Psoas muscle (tissue), 8 donors: Measurements from ENCODE around the gene WDR93. TPM values are rescaled to one million over a fixed set of nuclear protein-coding genes. Genes with fewer than 3 reads are reported as not detected.

Experiments
- ATAC-seq, 4 donors: fragments of 200-7000 bp; cut with Tn5 transposase; one replicate each; pipeline ENCODE4 v1.9.1; 2020; ENCODE audit warnings: moderate library complexity in 3 of 4, mild to moderate bottlenecking in 2 of 4
- DNase-seq, 2 donors: peaks; one replicate each; pipeline ENCODE4 v3.0.0-alpha.2; 2020
- H3K27ac ChIP-seq: fragments of 200-600 bp; one replicate; pipeline ENCODE4 v1.8.0; 2022
- H3K27me3 ChIP-seq, 3 donors: fragments of 200-600 bp in 1 of 3; one replicate each; pipeline versions ENCODE4 v1.6.1 to v1.8.0; 2013 to 2022; ENCODE audit warnings: low read length in 2 of 3, mild to moderate bottlenecking in 2 of 3, moderate library complexity in 1 of 3; ENCODE audit not compliant: insufficient read depth in 3 of 3
- H3K36me3 ChIP-seq, 2 donors: fragments of 200-600 bp in 1 of 2; one replicate each; pipeline versions ENCODE4 v1.6.1 to v1.8.0; 2013 to 2022; ENCODE audit warnings: low read depth in 1 of 2, mild to moderate bottlenecking in 1 of 2, moderate library complexity in 1 of 2; ENCODE audit not compliant: insufficient read depth in 1 of 2
- H3K4me1 ChIP-seq: fragments of 200-600 bp; one replicate; pipeline ENCODE4 v1.8.0; 2022
- H3K4me3 ChIP-seq: fragments of 200-600 bp; one replicate; pipeline ENCODE4 v1.8.0; 2022; ENCODE audit warnings: mild to moderate bottlenecking
- H3K9me3 ChIP-seq: fragments of 200-600 bp; one replicate; pipeline ENCODE4 v1.8.0; 2022
- CTCF ChIP-seq: fragments of 200-600 bp; IDR thresholded peaks from one replicate; pipeline ENCODE4 v1.8.0; 2022; ENCODE audit warnings: antibody characterized with exemption
- WGBS, 3 donors: extraction: QIAGEN DNeasy Blood & Tissue Kit; methylation state at CpG; one replicate each; pipeline versions ENCODE4 v1.1.6 to v1.1.7; 2013; 5-methylcytosine and 5-hydroxymethylcytosine counted together
- intact Hi-C, 2 donors: fragments of 100-400 bp; cut with DNase I; formaldehyde crosslinking; loops; one replicate each; pipeline versions ENCODE4 v1.11.0 to v1.14.2; 2022
- polyA plus RNA-seq, 3 donors: library from polyadenylated mRNA; stranded (reverse); fragments of 200-250 nt; gene quantifications; one replicate each; pipeline ENCODE4 v1.2.3, GENCODE V29; 2013
- total RNA-seq, 4 donors: library from RNA; stranded (reverse); fragmentation: NEBNext Ultra II Directional in 2 of 4; extraction: Animal tissue kit (Norgen Biotek cat#: 25700) in 2 of 4; gene quantifications; one replicate each; pipeline versions ENCODE4 v1.2.1 to v1.2.4, GENCODE V29; 2021 to 2023
- donor health status: healthy with polysubstance abuse.
- donor health status: DM: no; HTN: no; CAD: no; lungs with moderate emphysema.
- donor health status: Bipolar disorder and iron deficiency.
- donor health status: healthy.
- donor health status: DM: yes; HTN: yes; CAD: no.
- donor health status: DM: no; HTN: no; CAD: no.
- donor health status: DM: no; HTN: no; CAD: no.
- donor health status: DM: yes; HTN: yes; CAD: no.

WDR93 gene
- total and polyA plus RNA-seq, 7 donors: 0.03 TPM; not detected in 6

- peak overlapping the region; percentile 82 for H3K4me3 ChIP-seq
- WGBS, 3 donors: 3 to 7% (median 3%) methylated on average over 33 to 41 of the region's 41 CpGs
- ATAC-seq (peak; percentile 29 to 55 (median 39)), DNase-seq (peak in 1 of 2 donors; percentile 35)
- intact Hi-C loops: loop anchor here (10.0 kb wide), 2 partner anchors 345 to 475 kb away; no protein-coding TSS in a partner anchor
- H3K27me3 ChIP-seq: peaks cover 0 to 3% (median 0%) of the 10 kb centered on the region in 3 donors
- no peaks in the 10 kb centered on the region for H3K36me3 ChIP-seq
- TF ChIP-seq CTCF: no peak
- H3K27ac ChIP-seq: peak overlapping the region; percentile 85
- peaks cover 6% of the 10 kb centered on the region for H3K4me1 ChIP-seq
- H3K9me3 ChIP-seq: no peaks in the 10 kb centered on the region
These were observed 59.4 kb downstream of the WDR93 start for GRCh38 chr15:89749951-89750559.

- DNase-seq: peak; percentile 92 to 97
- Histone ChIP-seq H3K36me3 (no peaks in the 10 kb centered on the region), H3K27ac (peak within 1 kb of the TSS; percentile 85), H3K27me3 (peaks cover 0 to 3% (median 0%) of the 10 kb centered on the region in 3 donors), H3K9me3 (no peaks in the 10 kb centered on the region), H3K4me1 (peaks cover 6% of the 10 kb centered on the region), H3K4me3 (peak within 1 kb of the TSS; percentile 82)
- intact Hi-C loops: no loop called here
- 3 to 7% (median 4%) methylated on average over 63 to 114 of the region's 114 CpGs for WGBS, 3 donors
- peak; percentile 74 for TF ChIP-seq CTCF
- peak; percentile 96 to 98 (median 98) for ATAC-seq
These were observed 60.2 kb downstream of the WDR93 start, which contains the start of gene MESP1 for GRCh38 chr15:89750560-89751542. Gene MESP1, minus strand, starts transcription at chr15:89751249. Its CDS starts 18 bp downstream, at chr15:89751231.

- Histone ChIP-seq H3K9me3 (no peaks in the 10 kb centered on the region), H3K4me1 (peaks cover 6% of the 10 kb centered on the region), H3K27ac (no peak overlapping the region), H3K4me3 (peak overlapping the region; percentile 82), H3K36me3 (no peaks in the 10 kb centered on the region), H3K27me3 (peaks cover 0 to 3% (median 0%) of the 10 kb centered on the region in 3 donors)
- intact Hi-C loops: no loop called here
- no peak for DNase-seq
- no peak for ATAC-seq
- WGBS, 3 donors: 90 to 95% (median 95%) methylated on average over 5 of the region's 5 CpGs
- TF ChIP-seq CTCF: no peak
These were observed 61.1 kb downstream of the WDR93 start for GRCh38 chr15:89751748-89752147.

GRCh38 chr15:89753855-89754254, 63.2 kb downstream of the WDR93 start:
- WGBS, 3 donors: 78 to 92% (median 86%) methylated on average over 7 of the region's 7 CpGs
- no peaks in the 10 kb centered on the region for H3K36me3 ChIP-seq
- ATAC-seq (no peak), DNase-seq (no peak)
- no peaks in the 10 kb centered on the region for H3K27me3 ChIP-seq
- H3K9me3 ChIP-seq: no peaks in the 10 kb centered on the region
- no peak overlapping the region for H3K27ac ChIP-seq
- intact Hi-C loops: no loop called here
- peaks cover 6% of the 10 kb centered on the region for H3K4me1 ChIP-seq
- no peak for TF ChIP-seq CTCF
- no peak overlapping the region for H3K4me3 ChIP-seq
